HG03457 (cell line): ENCODE data around the gene ADAMTS2.
"Not testable (repeated sequence)": the region's sequence is repeated elsewhere in the genome, so short reads cannot be mapped to it uniquely, and the experiment has no call there.

Source experiments
- ATAC-seq: cut with Tn5 transposase; IDR thresholded peaks from one replicate; pipeline ENCODE4 v1.9.1; 2021; ENCODE audit warnings: moderate number of reproducible peaks; ENCODE audit not compliant: unreplicated experiment

The ADAMTS2 gene

GRCh38 chr5:179298181-179298993 is 46.9 kb downstream of the ADAMTS2 start:
- no peak for ATAC-seq

DNA sequence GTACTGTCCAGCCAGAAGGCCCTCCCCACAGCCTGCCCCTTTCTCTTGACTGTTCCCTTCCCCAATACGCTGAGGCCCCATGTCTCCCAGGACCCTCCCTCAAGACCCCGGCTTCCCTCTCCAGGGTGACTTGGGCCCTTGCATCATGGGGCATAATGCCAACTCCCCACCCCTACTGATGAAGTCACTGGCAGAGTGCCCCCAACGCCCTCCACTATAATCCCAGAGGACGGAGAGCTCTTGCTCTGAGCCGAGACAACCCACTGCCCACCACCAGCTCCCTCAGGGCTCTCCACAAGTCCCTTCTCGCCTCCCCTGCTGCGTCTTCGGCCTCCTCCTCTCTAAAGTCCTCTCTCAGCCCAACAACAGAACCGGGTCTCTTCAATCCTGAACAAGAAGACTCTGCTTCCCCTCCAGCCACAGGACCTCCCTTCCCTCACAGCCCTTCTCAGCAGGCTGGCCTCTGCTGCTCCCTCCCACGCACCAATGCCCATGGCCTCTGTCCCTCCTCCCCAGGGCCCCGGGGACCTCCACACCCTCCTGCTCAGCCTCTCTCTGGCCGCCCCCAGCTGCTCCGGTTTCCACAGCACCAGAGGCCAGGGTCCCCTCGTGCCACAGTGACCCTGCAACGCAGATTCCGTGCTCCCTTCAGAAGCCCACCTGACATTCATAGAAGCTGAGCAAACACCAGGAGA is 47.6 kb downstream of the ADAMTS2 start:
- ATAC-seq: no peak

DNA sequence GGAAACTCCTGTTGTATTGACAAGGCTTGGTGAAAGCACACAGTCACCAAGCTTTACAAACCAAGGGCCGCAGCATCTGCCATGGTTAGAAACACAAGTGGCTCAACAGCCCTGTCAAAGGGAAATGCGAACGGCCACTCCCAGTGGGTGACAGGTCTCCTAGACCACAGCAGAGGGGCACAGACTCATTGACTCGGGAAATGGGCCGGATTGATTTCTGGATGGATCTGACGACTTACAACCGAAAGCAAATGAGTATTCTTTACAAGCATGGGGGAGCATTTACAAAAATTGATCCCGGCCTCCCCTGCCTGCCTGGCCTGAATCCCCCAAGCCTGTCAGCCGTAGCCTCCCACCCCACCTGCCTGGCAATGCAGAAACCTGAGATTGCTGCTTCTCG is 48.2 kb downstream of the ADAMTS2 start:
- no peak for ATAC-seq

DNA sequence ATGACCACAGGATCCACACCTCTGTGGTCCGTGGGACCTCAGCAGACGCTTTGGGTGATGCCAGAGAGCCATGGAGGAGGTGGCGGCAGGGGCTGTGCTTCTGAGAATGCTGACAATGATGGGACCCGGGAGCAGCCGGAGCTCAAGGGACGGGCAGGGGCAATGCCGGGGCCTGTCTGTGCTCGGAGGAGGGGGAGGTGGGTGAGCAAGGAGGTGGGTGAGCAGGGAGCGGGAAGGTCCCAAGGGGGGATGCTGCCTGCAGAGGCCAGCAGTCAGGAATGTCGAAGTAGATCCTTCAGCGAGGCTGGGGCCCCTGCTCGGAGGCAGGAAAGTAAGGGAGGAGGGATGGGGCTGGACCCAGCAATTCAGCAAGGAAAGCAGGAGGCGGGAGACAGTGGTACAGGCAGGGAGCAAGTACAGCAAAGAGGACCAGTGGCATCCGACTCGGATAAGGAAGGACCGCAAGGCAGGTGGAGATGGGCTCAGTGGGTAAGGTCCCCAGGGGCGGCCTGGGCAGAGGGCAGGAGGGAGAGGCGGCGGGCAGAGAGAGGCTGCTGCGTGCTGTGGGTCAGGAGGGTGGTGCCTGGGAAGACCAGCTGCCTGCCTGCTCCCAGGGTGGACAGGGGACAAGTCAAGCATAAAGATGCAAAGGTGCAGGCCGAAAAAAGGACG is 49.0 kb downstream of the ADAMTS2 start:
- no peak for ATAC-seq

DNA sequence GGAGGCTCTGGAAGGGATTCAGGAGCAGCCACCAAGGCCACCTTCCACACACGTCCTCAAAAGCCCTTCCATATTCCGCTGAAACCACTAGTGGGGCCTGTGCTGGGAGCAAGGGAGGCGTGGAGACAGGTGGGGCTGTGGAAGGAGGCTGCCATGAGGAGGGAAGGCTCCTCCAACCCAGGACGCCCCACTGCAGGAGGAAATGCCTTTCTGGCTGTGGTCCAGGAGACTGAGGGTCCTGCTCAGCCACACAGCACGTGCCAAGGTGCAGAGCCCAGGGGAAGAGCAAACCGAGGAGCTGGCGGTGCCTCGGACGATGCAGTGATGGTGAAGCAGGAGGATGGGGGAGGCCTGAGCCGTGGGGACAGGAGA is 49.5 kb downstream of the ADAMTS2 start:
- no peak for ATAC-seq

GRCh38 chr5:179294891-179295777 is 50.1 kb downstream of the ADAMTS2 start:
- ATAC-seq: no peak

GRCh38 chr5:179294131-179294780 is 51.0 kb downstream of the ADAMTS2 start:
- no peak for ATAC-seq

- no peak for ATAC-seq
Measured at GRCh38 chr5:179292681-179293635, 52.3 kb downstream of the ADAMTS2 start.

DNA sequence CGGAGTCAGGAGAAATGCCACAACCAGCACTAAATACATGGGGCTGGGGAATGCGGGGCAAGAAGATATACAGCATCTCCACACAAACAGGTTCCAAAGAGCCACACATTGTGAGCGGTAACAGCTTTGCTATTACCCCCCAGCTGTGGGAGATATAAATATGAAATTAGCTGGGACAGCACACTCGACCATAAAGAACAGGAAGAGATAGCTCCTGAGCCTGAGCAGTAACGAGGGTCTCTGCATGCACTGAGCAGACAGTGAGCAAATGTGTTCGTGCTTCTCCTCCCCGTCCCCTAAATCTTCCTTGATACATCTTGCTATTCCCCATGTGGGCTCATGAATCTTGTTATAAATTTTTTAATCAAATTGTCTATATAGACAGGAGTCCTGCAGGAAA is 53.1 kb downstream of the ADAMTS2 start:
- ATAC-seq: no peak

- ATAC-seq: no peak
Measured at GRCh38 chr5:179290681-179291540, 54.4 kb downstream of the ADAMTS2 start.

GRCh38 chr5:179289756-179290385 is 55.4 kb downstream of the ADAMTS2 start:
- ATAC-seq: no peak

- ATAC-seq: no peak
Measured at GRCh38 chr5:179288809-179289185, 56.5 kb downstream of the ADAMTS2 start.

DNA sequence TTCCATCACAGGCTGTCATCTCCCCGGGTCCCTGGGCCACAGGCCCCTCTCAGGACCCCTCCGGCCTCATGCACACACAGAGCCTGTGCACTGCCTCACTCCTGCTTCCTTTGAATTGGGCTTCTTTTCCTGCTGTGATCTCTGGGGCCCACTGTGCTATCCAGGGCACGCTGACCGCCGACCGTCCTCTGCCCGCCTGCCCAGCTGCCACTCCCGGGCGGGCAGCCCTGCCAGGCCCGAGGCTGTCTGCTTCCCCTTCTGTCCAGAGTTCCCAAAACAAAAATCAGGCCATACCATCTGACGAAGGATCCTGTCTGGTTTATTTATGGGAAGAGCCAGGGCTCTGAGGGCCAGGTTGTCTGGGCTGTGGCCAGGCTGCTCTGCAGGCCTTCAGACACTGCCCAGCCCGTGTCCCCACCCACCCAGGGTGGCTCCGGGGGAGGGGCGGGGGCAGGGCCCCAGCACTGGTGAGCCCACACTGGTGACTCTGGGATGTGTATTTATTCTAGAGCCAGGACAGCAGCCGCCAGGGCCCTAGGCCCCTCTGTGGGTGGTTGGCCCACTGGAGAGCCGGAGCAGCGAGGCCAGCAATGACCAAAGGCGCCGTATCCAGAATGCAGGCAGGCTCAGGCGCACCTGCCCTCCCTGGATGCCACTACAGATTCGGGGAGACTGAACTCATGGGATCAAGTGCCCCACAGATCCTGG is 57.0 kb downstream of the ADAMTS2 start:
- no peak for ATAC-seq

DNA sequence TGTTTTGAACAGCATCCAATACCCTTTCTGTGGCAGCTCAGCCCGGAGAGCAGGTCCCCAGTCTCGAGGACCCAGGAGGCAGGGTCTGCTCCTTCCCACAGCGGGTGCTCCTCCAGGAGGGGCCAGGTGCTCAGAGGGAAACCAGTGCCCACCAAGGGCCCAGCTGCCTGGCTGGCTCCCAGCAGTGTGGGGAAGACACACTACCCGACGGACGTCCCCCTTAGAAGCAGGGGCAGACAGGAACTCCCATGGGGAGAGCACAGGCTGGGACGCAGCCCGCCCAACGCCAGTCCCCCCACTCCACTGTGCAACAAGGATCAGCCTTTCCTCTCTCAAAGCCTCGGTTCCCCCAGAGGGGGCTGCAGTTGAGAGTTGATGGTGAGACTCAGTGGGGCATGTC is 57.6 kb downstream of the ADAMTS2 start:
- ATAC-seq: no peak

DNA sequence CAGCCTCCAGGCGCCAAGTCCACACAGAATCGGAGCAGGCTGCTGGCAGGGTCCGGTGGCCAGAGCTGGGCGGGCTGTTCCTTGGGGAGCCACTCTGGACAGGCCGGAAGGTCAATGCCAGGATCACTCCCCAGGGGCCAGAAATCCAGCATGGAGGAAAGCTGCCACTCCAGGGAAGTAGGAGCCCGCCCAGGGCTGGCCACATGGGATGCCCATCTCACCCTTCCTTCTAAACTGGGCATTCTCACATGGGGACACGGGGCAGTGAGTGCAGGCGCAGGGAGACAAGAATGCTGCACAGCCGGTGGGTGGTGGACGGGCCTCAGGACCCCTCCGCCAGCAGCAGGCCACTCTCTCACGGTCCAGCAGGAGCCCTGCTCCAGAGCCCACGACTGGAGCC is 58.2 kb downstream of the ADAMTS2 start:
- ATAC-seq: no peak

DNA sequence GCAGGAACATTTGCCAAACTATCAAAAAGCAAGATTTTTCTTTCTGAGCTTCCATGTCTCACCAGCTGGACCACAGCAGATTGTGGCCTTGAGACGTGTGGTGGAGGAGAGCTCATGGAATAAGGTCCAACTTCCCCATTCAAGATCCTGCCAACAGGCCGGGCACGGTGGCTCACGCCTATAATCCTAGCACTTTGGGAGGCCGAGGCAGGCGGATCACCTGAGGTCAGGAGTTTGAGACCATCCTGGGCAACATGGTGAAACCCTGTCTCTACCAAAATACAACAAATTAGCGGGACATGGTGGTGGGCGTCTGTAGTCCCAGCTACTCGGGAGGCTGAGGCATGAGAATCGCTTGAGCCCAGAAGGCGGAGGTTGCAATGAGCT is 59.5 kb downstream of the ADAMTS2 start:
- not testable (repeated sequence) for ATAC-seq
